ENCODE results near the gene AKR7A2. TPM values are rescaled to one million over a fixed set of nuclear protein-coding genes. Genes with fewer than 3 reads are reported as not detected.

The AKR7A2 gene
- 155 and 195 TPM in 2 replicates for total RNA-seq
- polyA plus RNA-seq, result 157 and 168 TPM in 2 replicates

DNA sequence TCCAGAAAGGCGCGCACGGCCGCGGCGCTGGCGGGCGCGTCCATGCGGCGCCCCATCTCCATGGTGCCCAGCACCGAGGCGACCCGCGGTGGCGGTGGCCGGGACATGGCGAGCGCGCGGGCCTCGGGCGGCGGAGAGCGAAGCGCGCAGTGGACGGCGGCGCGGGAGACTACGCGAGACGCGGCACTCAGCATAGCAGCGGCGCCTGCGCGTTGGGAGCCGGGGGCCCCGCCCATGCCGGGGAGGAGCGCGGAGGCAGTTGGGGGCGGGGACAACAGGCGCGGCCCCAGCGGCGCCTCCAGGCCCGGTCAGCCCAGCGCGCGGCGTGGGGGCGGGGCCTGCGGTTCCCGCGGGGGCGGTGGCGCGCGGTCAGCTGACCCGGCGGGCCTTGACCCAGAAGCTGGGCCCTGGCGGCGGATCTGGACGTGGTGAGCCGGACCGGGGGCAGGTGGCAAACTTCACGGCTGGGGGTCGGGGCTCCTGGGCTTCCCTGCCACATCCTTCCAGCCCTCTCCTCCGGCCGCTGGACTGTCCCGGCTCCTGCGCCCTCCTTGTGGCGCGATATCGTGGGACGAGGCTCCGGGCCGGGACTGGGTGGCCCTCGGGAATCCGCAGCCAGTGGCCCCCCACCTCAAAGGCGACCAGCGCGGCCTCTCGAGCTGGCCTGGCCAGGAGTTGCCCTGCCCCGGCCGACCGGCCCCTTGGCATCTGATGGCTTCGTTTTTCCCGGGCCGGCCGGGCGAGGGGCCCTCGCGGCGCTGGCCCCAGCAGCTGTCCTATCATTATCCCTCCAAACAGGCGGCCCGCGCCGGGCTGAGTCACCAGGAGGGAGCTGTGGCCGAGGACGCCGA lies at the start of gene AKR7A2, which contains the start of gene SLC66A1:
AKR7A2 (minus strand) TSS at position 214 of the 851 bp plus-strand sequence; CDS start at position 194, 20 bp downstream.
SLC66A1 (plus strand) TSS at position 396 of the 851 bp plus-strand sequence. CDS start 5,352 bp downstream, outside the sequence.
- TF ChIP-seq, protein P1, sequence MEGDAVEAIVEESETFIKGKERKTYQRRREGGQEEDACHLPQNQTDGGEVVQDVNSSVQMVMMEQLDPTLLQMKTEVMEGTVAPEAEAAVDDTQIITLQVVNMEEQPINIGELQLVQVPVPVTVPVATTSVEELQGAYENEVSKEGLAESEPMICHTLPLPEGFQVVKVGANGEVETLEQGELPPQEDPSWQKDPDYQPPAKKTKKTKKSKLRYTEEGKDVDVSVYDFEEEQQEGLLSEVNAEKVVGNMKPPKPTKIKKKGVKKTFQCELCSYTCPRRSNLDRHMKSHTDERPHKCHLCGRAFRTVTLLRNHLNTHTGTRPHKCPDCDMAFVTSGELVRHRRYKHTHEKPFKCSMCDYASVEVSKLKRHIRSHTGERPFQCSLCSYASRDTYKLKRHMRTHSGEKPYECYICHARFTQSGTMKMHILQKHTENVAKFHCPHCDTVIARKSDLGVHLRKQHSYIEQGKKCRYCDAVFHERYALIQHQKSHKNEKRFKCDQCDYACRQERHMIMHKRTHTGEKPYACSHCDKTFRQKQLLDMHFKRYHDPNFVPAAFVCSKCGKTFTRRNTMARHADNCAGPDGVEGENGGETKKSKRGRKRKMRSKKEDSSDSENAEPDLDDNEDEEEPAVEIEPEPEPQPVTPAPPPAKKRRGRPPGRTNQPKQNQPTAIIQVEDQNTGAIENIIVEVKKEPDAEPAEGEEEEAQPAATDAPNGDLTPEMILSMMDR (IDR thresholded peaks at IDR 0.05; ENCODE audit: low read depth, low read length), result no peak
- Histone ChIP-seq H3K27ac (peak within 1 kb of the TSS; percentile 77), H3K27me3 (no peaks in the 10 kb centered on the region), H3K36me3 (peaks cover 4% of the 10 kb centered on the region), H3K4me3 (peak within 1 kb of the TSS; percentile 80), H3K4me1 (ENCODE audit: low read depth) (no peaks in the 10 kb centered on the region), H3K9me3 (ENCODE audit: low read depth) (no peaks in the 10 kb centered on the region)
- peak; percentile 96 to 97 for DNase-seq (ENCODE audit: low read depth in 1 of 2, low spot score in 1 of 2)

DNA sequence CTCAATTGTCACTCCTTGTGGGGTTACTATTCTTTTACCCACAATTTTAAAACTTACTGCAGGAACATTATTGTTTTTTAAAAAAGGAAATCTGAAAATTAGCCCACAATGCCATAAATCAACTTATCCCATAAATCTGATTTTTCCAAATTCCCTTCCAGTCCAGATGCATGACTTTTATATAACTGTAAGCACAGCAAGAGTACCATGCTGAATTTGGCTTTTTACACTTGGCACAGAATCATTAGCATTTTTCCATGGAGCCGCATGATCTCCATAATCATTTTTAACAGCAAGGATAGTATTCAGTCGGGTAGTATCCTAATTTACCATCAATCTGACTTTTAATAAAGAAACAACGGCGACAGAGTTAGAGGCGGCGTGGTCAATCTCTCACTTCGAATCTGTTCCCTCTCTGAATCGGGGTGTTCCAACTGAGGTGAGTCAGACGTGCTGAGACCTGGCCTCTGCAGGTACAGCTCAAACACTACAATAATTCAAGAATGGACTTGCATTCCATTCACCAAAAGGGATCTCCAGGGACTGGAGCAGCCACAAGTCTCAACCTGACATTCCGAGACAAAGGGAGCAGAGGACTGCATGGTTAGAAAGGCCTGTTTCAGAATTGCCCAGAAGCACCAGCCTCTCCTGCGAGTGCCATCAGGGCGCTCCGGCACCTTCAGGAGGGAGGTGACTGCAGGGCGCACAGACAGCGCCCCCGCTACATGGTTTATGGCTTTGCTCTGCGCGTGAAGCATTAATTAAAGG lies 49.1 kb upstream of the AKR7A2 start:
- TF ChIP-seq, protein P1 (IDR thresholded peaks at IDR 0.05; ENCODE audit: low read depth, low read length), result no peak
- Histone ChIP-seq H3K36me3 (peaks cover 12% of the 10 kb centered on the region), H3K9me3 (ENCODE audit: low read depth) (no peaks in the 10 kb centered on the region), H3K27me3 (no peaks in the 10 kb centered on the region), H3K4me1 (ENCODE audit: low read depth) (no peaks in the 10 kb centered on the region), H3K4me3 (no peak overlapping the region), H3K27ac (no peak overlapping the region)
- DNase-seq (ENCODE audit: low read depth in 1 of 2, low spot score in 1 of 2), result no peak

DNA sequence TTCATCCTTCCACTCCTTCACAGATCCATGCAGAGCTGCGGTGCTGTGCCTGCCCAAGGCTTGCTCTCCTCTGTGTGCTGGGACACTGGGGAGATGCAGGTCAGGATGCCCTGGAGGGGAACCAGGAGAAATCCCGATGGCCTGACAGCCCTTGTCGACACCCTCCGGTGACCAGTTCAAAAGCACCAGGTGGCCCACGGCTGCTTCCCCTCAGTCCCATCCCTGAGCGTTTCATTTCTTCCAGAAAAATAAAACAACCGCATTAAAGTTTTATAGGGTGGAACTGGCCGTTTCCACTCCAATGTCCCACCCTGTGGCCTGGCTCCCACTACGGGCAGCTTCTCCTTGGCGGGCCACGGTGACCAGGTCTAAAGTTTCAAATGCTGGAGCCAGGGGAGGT lies 48.5 kb upstream of the AKR7A2 start:
- DNase-seq (ENCODE audit: low read depth in 1 of 2, low spot score in 1 of 2), result peak in 1 of 2 donors; percentile 42
- Histone ChIP-seq H3K36me3 (peaks cover 18% of the 10 kb centered on the region), H3K27ac (no peak overlapping the region), H3K4me3 (no peak overlapping the region), H3K27me3 (no peaks in the 10 kb centered on the region), H3K4me1 (ENCODE audit: low read depth) (no peaks in the 10 kb centered on the region), H3K9me3 (ENCODE audit: low read depth) (no peaks in the 10 kb centered on the region)
- TF ChIP-seq, protein P1 (IDR thresholded peaks at IDR 0.05; ENCODE audit: low read depth, low read length), result no peak

DNA sequence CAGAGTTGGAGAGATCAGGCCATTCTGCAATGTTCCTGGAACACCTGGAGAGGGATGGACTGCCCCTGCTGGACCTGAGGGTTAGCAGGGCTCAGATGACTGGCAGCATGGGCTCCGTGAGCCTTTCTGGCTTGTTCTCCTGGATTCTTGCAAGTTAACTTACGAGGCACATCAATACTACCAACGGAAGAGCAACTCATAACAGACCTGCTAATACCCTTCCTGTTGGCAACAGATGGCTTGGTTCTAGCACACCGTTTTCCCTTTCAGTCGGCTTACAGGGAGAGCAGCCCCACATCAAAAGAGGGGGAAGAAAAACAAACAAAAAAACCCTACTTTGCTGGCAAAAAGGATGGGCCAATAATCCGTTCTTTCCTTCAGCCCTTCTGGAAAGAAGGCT lies 48.1 kb upstream of the AKR7A2 start:
- Histone ChIP-seq H3K27ac (no peak overlapping the region), H3K36me3 (peaks cover 18% of the 10 kb centered on the region)

DNA sequence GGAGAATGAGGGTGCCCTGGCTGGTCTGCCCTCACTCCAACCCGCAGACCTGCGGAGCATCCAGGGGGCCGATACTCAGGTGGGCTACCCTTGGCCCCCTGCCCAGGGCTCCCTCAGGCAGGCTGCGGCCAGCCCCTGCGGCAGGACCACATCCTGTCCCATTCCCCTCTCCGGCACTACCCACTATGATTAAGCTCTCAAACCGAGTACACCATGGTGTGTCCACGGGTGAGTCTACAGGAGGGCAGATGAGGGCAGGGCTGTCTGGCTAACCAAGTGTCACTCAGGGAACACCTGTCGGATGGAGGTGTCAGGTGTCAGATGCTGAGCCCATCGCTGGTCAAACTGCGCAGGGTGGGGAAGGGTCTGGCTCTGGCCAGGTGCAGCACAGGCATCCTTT lies 47.4 kb upstream of the AKR7A2 start:
- DNase-seq (ENCODE audit: low read depth in 1 of 2, low spot score in 1 of 2), result no peak
- no peaks in the 10 kb centered on the region for H3K27me3 ChIP-seq
- H3K9me3 ChIP-seq (ENCODE audit: low read depth), result no peaks in the 10 kb centered on the region
- no peaks in the 10 kb centered on the region for H3K4me1 ChIP-seq (ENCODE audit: low read depth)
- TF ChIP-seq, protein P1 (IDR thresholded peaks at IDR 0.05; ENCODE audit: low read depth, low read length), result no peak
- peaks cover 23% of the 10 kb centered on the region for H3K36me3 ChIP-seq
- H3K4me3 ChIP-seq, result no peak overlapping the region
- no peak overlapping the region for H3K27ac ChIP-seq

More for the DNA sequence above, 48.1 kb upstream of the AKR7A2 start:
- no peaks in the 10 kb centered on the region for H3K9me3 ChIP-seq (ENCODE audit: low read depth)
- no peaks in the 10 kb centered on the region for H3K27me3 ChIP-seq
- H3K4me3 ChIP-seq, result no peak overlapping the region
- no peaks in the 10 kb centered on the region for H3K4me1 ChIP-seq (ENCODE audit: low read depth)
- DNase-seq (ENCODE audit: low read depth in 1 of 2, low spot score in 1 of 2), result no peak
- TF ChIP-seq, protein P1 (IDR thresholded peaks at IDR 0.05; ENCODE audit: low read depth, low read length), result no peak
